H9 (cell line): ENCODE results near the gene CPB2. TPM values are rescaled to one million over a fixed set of nuclear protein-coding genes. Genes with fewer than 3 reads are reported as not detected.

ENCODE experiments used
- DNase-seq: peaks from one replicate; pipeline ENCODE4 v3.0.0-alpha.2; 2017
- H2AFZ ChIP-seq: one replicate; pipeline ENCODE4 v1.6.1; 2013; ENCODE audit warnings: mild to moderate bottlenecking, low read length, control low read depth, moderate library complexity
- H2AK5ac ChIP-seq: 2 replicates; pipeline ENCODE4 v1.6.1; 2013; ENCODE audit warnings: low read length, control low read depth, mixed read lengths; ENCODE audit not compliant: insufficient read length
- H2BK120ac ChIP-seq: one replicate; pipeline ENCODE4 v1.6.1; 2013; ENCODE audit warnings: low read depth, mild to moderate bottlenecking, low read length, control low read depth, inconsistent platforms; ENCODE audit not compliant: poor library complexity, severe bottlenecking
- H2BK12ac ChIP-seq: 2 replicates; pipeline ENCODE4 v1.6.1; 2013; ENCODE audit warnings: low read length, control low read depth, mixed read lengths, low read depth; ENCODE audit not compliant: insufficient read length
- H2BK15ac ChIP-seq: 2 replicates; pipeline ENCODE4 v1.6.1; 2013; ENCODE audit warnings: low read depth, low read length, control low read depth
- H2BK20ac ChIP-seq: one replicate; pipeline ENCODE4 v1.6.1; 2013; ENCODE audit warnings: low read depth, mild to moderate bottlenecking, low read length, control low read depth, inconsistent platforms; ENCODE audit not compliant: poor library complexity, severe bottlenecking
- H2BK5ac ChIP-seq: 2 replicates; pipeline ENCODE4 v1.6.1; 2013; ENCODE audit warnings: low read length, control low read depth, mixed read lengths; ENCODE audit not compliant: insufficient read length
- H3K14ac ChIP-seq: 2 replicates; pipeline ENCODE4 v1.6.1; 2013; ENCODE audit warnings: low read length, control low read depth; ENCODE audit not compliant: insufficient read depth
- H3K18ac ChIP-seq: 2 replicates; pipeline ENCODE4 v1.6.1; 2013; ENCODE audit warnings: low read depth, mild to moderate bottlenecking, mixed read lengths, low read length, control low read depth; ENCODE audit not compliant: insufficient read length
- H3K23ac ChIP-seq: 2 replicates; pipeline ENCODE4 v1.6.1; 2013; ENCODE audit warnings: low read length, control low read depth, mixed read lengths, low read depth; ENCODE audit not compliant: insufficient read length
- H3K23me2 ChIP-seq: 2 replicates; pipeline ENCODE4 v1.6.1; 2013; ENCODE audit warnings: low read depth, mild to moderate bottlenecking, mixed read lengths, low read length, control low read depth; ENCODE audit not compliant: insufficient read length, poor library complexity, severe bottlenecking
- H3K27ac ChIP-seq: 2 replicates; pipeline ENCODE4 v1.5.1; 2013; ENCODE audit warnings: low read length, control low read depth, mixed read lengths, low read depth; ENCODE audit not compliant: insufficient read length
- H3K27me3 ChIP-seq: 2 replicates; pipeline ENCODE4 v1.6.1; 2013; ENCODE audit warnings: low read length, control low read depth, inconsistent platforms; ENCODE audit not compliant: insufficient read depth
- H3K4ac ChIP-seq: 2 replicates; pipeline ENCODE4 v1.6.1; 2013; ENCODE audit warnings: low read depth, mild to moderate bottlenecking, control low read depth, inconsistent platforms, low read length, moderate library complexity
- H3K4me1 ChIP-seq: 2 replicates; pipeline ENCODE4 v1.6.1; 2013; ENCODE audit warnings: low read length, control low read depth, inconsistent platforms; ENCODE audit not compliant: insufficient read depth
- H3K4me2 ChIP-seq: 2 replicates; pipeline ENCODE4 v1.6.1; 2013; ENCODE audit warnings: low read length, control low read depth, mixed read lengths; ENCODE audit not compliant: insufficient read length, insufficient read depth
- H3K56ac ChIP-seq: 2 replicates; pipeline ENCODE4 v1.6.1; 2013; ENCODE audit warnings: low read depth, mild to moderate bottlenecking, mixed read lengths, low read length, control low read depth; ENCODE audit not compliant: insufficient read length
- H3K79me1 ChIP-seq: 2 replicates; pipeline ENCODE4 v1.6.1; 2013; ENCODE audit warnings: low read depth, mild to moderate bottlenecking, moderate library complexity, low read length, control low read depth, inconsistent platforms; ENCODE audit not compliant: insufficient read depth, poor library complexity, severe bottlenecking
- H3K79me2 ChIP-seq: 2 replicates; pipeline ENCODE4 v1.6.1; 2013; ENCODE audit warnings: low read length, control low read depth, inconsistent platforms; ENCODE audit not compliant: insufficient read depth
- H3K9ac ChIP-seq: 2 replicates; pipeline ENCODE4 v1.6.1; 2013; ENCODE audit warnings: low read length, control low read depth, mixed read lengths; ENCODE audit not compliant: insufficient read length; ENCODE audit errors: extremely low read depth
- H3K9me3 ChIP-seq: one replicate; pipeline ENCODE4 v1.6.1; 2013; ENCODE audit warnings: low read depth, low read length, inconsistent platforms; ENCODE audit not compliant: control insufficient read depth
- H3T11ph ChIP-seq: one replicate; pipeline ENCODE4 v1.6.1; 2013; ENCODE audit warnings: mild to moderate bottlenecking, low read length, control low read depth, inconsistent platforms
- H4K20me1 ChIP-seq: one replicate; pipeline ENCODE4 v1.6.1; 2013; ENCODE audit not compliant: control insufficient read depth, insufficient read length, insufficient read depth
- H4K5ac ChIP-seq: 2 replicates; pipeline ENCODE4 v1.6.1; 2013; ENCODE audit warnings: low read depth, mild to moderate bottlenecking, mixed read lengths, low read length, control low read depth; ENCODE audit not compliant: insufficient read length
- H4K8ac ChIP-seq: replicated peaks from 2 replicates; pipeline ENCODE4 v1.6.1; 2013; ENCODE audit warnings: low read length, control low read depth, mixed read lengths, low read depth; ENCODE audit not compliant: insufficient read length
- H4K91ac ChIP-seq: 2 replicates; pipeline ENCODE4 v1.6.1; 2013; ENCODE audit warnings: low read depth, mild to moderate bottlenecking, moderate library complexity, mixed read lengths, low read length, control low read depth; ENCODE audit not compliant: insufficient read length
- H3K27ac Mint-ChIP-seq, 3 experiments: 2 replicates in 2 of 3; 3 replicates in 1 of 3; pipeline ENCODE4 v1.8.0; 2020 to 2021; ENCODE audit warnings: mixed read lengths in 3 of 3, mild to moderate bottlenecking in 1 of 3, moderate library complexity in 1 of 3
- H3K27me3 Mint-ChIP-seq: 2 replicates; pipeline ENCODE4 v1.8.0; 2021; ENCODE audit warnings: low read depth, mild to moderate bottlenecking, moderate library complexity, mixed read lengths
- H3K36me3 Mint-ChIP-seq, 3 experiments: 2 replicates in 2 of 3; 3 replicates in 1 of 3; pipeline ENCODE4 v1.8.0; 2020 to 2021; ENCODE audit warnings: low read depth in 3 of 3, mixed read lengths in 3 of 3; ENCODE audit not compliant: insufficient read depth in 1 of 3
- H3K4me1 Mint-ChIP-seq, 2 experiments: 2 replicates each; pipeline ENCODE4 v1.8.0; 2020; ENCODE audit warnings: mixed read lengths in 2 of 2
- H3K4me3 Mint-ChIP-seq, 2 experiments: 2 replicates in 1 of 2; 3 replicates in 1 of 2; pipeline ENCODE4 v1.8.0; 2020 to 2021; ENCODE audit warnings: mild to moderate bottlenecking in 2 of 2, mixed read lengths in 2 of 2, moderate library complexity in 1 of 2
- H3K9me3 Mint-ChIP-seq, 2 experiments: 2 replicates in 1 of 2; 3 replicates in 1 of 2; pipeline ENCODE4 v1.8.0; 2020; ENCODE audit warnings: mild to moderate bottlenecking in 2 of 2, mixed read lengths in 2 of 2, moderate library complexity in 1 of 2
- WGBS: extraction: QIAGEN DNeasy Blood & Tissue Kit; methylation state at CpG from one replicate; pipeline ENCODE4 v1.1.7; 2013; ENCODE audit warnings: missing lambda C conversion rate, low lambda C conversion rate, mixed read lengths; ENCODE audit not compliant: insufficient read length; ENCODE audit errors: extremely low coverage; 5-methylcytosine and 5-hydroxymethylcytosine counted together
- total RNA-seq: library from RNA; stranded (reverse); gene quantifications from 2 replicates; pipeline ENCODE4 v1.2.1, GENCODE V29; 2021
- TF ChIP-seq, protein P1 (sequence below): fragments of 200-600 bp; sonication (generic); conservative IDR thresholded peaks from 3 replicates; pipeline ENCODE4 v1.8.0; 2021; ENCODE audit warnings: antibody characterized with exemption, mild to moderate bottlenecking

Gene CPB2
- total RNA-seq, 1 experiment from 2014 or later: not detected

GRCh38 chr13:46085737-46086136 is 19.1 kb downstream of the CPB2 start:
- Histone ChIP-seq H3K4me1 (no peaks in the 10 kb centered on the region), H3K23me2 (no peaks in the 10 kb centered on the region)
- no peaks in the 10 kb centered on the region for H3K27me3 Mint-ChIP-seq

More at GRCh38 chr13:46085737-46086136, 19.1 kb downstream of the CPB2 start:
- no peak overlapping the region for H3T11ph ChIP-seq
- no peaks in the 10 kb centered on the region for H3K79me2 ChIP-seq
- H2BK12ac ChIP-seq: no peak overlapping the region
- H3K27ac ChIP-seq: no peak overlapping the region
- no peak overlapping the region for H3K4me2 ChIP-seq
- H3K23ac ChIP-seq: no peak overlapping the region
- no peak overlapping the region for H2BK20ac ChIP-seq
- H2AFZ ChIP-seq: no peak overlapping the region
- Mint-ChIP-seq H3K36me3 (no peaks in the 10 kb centered on the region), H3K9me3 (no peaks in the 10 kb centered on the region; a peak in 1 of 5 replicates), H3K4me1 (no peaks in the 10 kb centered on the region), H3K4me3 (no peak overlapping the region), H3K27ac (no peak overlapping the region)
- H2AK5ac ChIP-seq: no peak overlapping the region
- peak overlapping the region; percentile 17 for H3K18ac ChIP-seq
- no peaks in the 10 kb centered on the region for H3K79me1 ChIP-seq
- no peak overlapping the region for H4K8ac ChIP-seq
- TF ChIP-seq, protein P1, sequence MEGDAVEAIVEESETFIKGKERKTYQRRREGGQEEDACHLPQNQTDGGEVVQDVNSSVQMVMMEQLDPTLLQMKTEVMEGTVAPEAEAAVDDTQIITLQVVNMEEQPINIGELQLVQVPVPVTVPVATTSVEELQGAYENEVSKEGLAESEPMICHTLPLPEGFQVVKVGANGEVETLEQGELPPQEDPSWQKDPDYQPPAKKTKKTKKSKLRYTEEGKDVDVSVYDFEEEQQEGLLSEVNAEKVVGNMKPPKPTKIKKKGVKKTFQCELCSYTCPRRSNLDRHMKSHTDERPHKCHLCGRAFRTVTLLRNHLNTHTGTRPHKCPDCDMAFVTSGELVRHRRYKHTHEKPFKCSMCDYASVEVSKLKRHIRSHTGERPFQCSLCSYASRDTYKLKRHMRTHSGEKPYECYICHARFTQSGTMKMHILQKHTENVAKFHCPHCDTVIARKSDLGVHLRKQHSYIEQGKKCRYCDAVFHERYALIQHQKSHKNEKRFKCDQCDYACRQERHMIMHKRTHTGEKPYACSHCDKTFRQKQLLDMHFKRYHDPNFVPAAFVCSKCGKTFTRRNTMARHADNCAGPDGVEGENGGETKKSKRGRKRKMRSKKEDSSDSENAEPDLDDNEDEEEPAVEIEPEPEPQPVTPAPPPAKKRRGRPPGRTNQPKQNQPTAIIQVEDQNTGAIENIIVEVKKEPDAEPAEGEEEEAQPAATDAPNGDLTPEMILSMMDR: no peak
- no peak overlapping the region; the same call in 1 of the 2 replicates for H3K14ac ChIP-seq
- no peak overlapping the region for H4K91ac ChIP-seq
- no CpG with 5 or more reads among the region's 13 CpGs for WGBS
- no peak overlapping the region for H2BK5ac ChIP-seq
- H3K56ac ChIP-seq: no peak overlapping the region
- H3K4ac ChIP-seq: no peak overlapping the region
- H3K9me3 ChIP-seq: no peaks in the 10 kb centered on the region
- H2BK15ac ChIP-seq: no peak overlapping the region
- H2BK120ac ChIP-seq: no peak overlapping the region
- H4K5ac ChIP-seq: no peak overlapping the region
- DNase-seq: no peak
- H3K27me3 ChIP-seq: no peaks in the 10 kb centered on the region
- no peak overlapping the region for H3K9ac ChIP-seq
- no peaks in the 10 kb centered on the region for H4K20me1 ChIP-seq
